ENCODE measurements around the gene KCNA1.

The KCNA1 gene

DNA sequence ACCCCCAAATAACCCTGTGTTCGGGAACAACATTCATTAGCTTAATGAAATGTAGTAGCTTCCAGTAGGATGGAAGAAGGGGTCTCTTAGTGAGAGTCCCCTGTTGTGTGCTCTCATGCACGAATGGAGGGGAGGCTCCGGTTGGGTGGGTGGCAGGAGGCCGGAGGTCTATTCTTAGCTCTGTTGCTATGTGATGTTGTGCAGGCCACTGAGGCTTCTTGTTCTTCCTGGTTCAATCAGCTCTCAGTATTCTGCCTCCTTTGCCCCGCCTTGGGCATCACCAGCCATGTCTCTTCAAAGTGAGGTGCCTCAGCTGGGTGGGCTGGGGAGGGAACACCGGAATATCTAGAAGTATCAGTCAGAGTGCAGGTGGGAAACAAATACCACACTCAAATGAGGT is 50.8 kb downstream of the KCNA1 start:
- no peak for DNase-seq (ENCODE audit: low read depth in 2 of 2)

DNA sequence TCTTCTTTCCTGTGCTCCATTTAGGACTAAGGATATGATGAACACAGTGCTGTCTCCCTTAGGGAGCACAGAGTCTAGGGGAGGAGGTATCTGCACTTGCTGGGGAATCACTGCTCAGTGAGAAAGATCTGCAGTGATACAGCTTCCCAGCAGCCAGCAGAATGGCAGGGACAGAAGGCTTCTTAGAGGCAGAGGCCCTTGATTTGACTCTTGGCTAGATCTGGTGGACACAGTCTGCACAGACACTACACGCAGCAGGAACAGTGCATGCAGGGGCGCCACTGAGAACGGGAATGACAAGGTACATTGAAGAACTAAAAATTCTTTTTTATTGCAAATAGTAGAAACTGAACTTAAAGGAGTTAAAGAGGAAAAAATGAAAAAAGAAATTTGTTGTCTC is 51.6 kb downstream of the KCNA1 start:
- DNase-seq (ENCODE audit: low read depth in 2 of 2): no peak

DNA sequence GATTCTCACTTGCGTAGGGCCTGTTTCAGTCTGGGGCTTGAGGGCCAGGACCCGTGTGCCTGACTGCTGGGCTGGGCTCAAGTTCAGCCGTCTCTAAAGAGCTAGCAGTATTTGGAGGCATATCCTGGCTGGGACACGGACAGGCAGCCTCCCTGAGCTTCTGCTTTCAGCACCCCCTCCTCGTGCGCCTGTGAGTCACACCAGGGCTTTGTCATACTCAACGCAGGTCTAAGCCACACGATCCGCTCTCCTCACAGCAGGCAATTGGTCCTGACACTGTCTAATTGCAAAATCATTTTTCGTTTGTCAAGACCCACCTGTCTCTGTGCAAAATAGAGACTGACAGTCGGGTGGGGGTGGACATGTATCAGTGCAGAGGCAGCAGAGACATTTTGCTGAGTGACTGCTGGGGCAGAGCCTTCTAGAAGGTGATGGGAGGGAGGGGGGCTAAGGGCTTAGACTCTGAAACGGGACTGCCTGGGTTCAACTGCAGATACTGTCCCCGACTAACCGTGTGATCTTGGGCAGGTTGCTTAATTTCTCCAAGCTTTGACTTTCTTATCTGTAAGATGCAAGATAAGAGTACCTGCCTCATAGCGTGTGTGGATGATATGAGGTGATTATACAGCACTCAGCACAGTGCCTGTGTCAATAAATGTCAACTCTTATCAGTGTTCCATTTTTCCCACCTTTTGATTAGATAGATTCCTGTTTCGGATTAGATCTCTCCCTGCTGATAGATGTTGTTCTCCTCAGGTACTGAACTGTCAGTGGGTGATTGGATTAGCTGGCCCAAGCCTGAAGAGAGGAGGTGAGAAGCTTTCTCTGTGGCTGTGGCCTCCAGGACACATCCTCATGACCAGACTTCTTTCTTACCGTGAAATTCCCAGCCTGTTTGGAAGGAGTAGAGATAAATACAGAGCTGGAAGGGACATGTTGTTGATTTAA is 53.1 kb downstream of the KCNA1 start:
- no peak for DNase-seq (ENCODE audit: low read depth in 2 of 2)
